Measurements from ENCODE around the gene LIPH.

The LIPH gene

GRCh38 chr3:185539934-185540333 is 12.5 kb downstream of the LIPH start:
- DNase-seq: no peak

- DNase-seq: peak; percentile 81
Measured at GRCh38 chr3:185537369-185537970, 14.9 kb downstream of the LIPH start.

DNA sequence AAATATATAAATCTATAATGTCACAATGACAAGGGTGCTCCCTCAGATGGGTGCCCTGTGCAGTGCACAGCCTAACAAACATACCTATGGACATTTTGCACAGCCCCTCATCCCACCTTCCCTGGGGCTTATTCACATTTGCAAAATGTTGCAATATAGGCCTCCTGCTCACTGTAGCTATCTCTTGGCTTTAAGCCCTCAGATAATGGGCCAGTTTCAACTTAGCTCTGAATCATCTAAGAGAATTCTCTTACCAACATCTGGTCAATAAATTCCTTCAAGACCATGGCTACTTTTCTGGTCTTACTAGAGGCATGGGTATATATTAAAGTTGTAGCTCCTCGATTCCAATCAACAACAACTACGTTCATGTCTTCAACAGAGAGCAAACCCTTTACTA is 17.9 kb downstream of the LIPH start:
- no peak for DNase-seq

- DNase-seq: no peak
Measured at GRCh38 chr3:185532901-185533300, 19.5 kb downstream of the LIPH start.

- no peak for DNase-seq
Measured at GRCh38 chr3:185530856-185531255, 21.5 kb downstream of the LIPH start.

DNA sequence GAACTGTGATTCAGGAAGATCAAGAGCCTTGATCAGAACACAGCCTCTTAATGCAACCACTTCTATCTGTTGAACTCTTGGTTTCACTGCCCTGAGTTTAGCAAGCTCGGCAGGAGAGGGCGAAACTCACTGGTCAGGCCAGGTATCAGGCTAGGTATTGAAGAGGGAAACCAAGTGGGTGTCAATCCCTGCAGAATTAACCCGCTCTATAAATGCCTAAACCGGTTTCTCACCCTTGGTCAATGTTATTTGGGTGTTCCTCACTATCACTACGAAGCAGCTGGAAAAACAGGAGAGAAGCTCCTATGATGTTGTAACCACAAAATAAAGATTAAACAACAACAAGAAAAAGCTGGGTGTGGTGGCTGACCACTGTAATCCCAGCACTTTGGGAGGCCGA is 23.9 kb downstream of the LIPH start:
- no peak for DNase-seq

DNA sequence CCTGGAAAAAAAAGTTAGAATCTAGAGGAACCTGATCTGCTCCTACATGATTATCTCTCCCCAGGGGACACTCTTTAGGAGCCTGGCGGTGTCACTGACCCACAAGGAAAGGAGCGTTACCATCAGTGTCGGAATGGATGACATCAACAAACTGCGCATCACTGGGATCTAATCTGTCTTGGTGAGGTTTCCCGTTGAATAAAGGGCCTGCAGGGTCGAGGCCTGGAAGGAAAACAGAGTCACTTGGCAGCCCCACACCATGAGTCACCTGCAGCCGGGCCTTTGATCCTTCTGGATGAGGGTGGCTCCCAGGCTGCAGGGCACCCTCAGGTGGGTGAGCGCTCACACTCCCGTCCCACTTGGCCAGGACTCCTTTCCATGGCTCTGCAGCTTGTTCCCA is 25.0 kb downstream of the LIPH start:
- DNase-seq: no peak

DNA sequence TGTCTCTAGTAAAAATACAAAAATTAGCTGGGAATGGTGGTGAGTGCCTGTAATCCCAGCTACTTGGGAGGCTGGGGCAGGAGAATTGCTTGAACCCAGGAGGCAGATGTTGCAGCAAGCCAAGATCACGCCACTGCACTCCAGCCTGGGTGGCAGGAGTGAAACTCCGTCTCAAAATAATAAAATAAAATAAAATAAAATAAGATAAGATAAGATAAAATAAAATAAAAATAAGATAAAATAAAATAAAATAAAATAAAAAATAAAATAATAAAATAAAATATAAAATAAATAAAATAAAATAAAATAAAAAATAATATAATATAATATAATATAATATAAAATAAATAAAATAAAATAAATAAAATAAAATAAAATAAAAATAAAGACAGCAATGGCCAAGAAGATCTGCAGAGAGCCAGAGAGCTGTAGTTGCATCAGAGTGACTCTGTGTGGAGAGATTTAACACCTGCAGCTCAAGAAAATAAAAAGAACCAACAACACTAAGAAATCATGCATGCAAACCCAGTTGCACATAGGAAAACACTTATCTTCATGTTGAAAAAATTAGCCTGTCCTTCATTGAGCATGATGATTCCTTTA is 25.9 kb downstream of the LIPH start:
- DNase-seq: no peak

DNA sequence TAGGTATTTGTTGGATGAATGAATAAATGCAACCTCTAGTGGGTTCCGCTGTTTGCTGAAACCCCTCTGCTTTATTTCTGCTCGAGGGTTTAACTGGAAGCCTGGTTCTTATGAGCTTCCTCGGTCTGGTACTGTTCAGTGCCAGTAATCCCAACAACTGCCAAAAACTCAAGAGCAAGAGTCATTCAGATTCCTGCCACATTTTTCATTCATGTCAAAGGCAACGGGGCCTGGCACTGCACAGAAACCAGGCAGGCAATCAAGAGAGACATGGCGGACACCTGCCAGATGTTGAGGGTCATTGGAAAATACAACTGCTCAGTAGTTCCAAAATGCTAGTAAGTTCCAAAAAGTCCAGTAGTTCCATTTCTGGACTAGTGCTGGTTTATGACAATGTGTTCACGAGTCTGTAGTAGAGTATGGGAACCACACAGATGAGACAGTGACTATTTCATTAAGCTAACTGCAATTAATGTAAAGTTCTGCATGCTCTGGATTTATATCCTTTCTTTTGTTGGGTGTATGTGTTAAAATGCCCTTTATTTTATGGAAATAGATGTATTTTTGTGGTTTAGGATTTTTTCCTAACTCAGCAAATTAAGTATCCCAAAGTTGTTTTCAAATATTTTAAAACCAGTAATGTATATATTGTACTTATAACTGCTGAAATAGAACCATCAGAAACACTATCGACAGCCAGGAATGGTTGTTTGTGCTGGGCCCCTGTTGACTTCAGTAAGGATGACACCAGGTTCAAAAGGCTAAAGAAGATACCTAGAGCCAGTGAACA is 30.8 kb downstream of the LIPH start:
- DNase-seq: no peak

GRCh38 chr3:185519021-185519420 is 33.4 kb downstream of the LIPH start:
- DNase-seq: no peak

DNA sequence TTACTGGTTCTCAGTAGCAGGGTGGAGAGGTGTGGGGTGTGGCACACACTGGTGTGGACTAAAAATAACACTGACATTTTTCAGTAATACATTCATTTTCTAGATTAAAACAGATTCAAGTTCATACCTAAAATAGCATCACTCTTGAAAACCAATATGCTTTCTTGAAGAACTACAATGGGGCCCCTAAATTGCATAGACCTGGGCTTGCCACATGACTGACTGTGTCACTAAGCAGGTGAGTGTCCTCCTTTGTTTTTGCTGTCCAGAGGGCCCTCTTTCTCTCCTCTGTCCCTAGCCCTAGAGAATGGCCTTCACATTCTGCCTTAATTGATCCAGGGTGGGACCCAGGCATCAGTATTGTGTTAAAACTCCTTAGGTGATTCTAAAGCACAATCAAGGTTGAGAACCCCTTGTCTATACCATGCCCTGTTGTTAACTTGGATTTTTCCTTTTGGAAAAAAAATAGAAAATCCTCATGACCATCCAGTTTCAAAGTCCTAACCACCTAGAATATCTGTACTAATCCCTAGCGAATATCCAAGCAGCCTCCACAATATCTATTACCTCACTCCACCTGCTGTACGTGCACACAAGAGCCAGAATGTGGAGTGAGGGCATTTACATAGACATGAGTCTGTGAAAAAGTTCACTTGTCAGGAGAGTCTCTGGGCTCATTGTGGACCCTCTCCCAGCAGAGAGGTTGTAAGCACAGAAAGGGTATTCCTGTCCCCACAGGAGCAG is 34.8 kb downstream of the LIPH start:
- DNase-seq: no peak

- no peak for DNase-seq
Measured at GRCh38 chr3:185511711-185512110, 40.7 kb downstream of the LIPH start.

DNA sequence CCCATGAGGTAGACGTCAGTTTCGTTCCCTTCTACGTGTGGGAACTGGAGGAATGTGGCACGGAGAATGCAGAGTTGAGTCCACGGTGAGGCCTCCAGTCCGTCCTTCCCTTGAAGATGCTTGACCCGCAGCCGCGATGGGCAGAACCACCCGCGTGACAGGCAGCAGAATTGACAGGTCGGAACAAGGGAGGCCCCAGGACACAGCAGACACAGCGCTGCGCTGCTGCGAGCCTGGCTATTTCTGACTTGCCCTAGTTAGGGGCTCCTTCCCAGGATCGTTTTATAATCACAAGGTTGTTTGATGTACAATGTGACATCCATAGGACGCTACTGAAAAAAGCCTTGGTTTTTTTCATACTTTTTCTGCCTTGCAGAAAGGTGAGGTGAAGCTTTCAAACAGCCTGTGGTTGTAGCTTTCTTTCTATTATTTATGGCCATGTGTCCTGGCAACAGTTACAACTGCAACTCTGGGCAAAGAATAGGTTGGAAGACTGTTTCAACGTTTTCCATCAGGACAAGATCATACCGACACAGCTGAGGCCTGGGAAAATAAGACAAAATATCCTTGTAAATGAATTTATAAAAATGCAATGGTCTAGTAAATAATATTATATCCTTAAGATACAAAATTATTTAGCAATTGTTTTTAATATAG is 43.9 kb downstream of the LIPH start:
- DNase-seq: no peak

DNA sequence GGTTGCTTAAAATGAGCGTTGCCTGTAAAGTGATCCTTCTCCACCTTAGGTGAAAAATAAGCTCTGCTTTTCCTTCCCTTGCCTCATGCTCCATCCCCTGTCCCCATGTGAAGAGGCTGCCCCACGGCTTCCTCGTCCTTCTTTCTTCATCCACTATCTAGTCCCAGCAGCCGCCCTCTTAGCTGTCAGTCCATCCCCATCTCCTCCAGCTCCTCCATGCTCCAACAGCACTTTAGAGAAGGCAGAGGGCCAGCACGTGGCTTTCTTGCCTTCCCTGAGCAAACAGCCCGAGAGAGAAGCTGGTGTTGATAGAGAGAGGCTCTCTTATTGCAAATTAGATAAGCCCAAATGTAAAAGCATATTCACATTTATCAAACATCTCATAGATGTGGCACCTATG is 44.5 kb downstream of the LIPH start:
- DNase-seq: no peak

- DNase-seq: no peak
Measured at GRCh38 chr3:185504636-185505035, 47.8 kb downstream of the LIPH start.

- no peak for DNase-seq
Measured at GRCh38 chr3:185503521-185503920, 48.9 kb downstream of the LIPH start.

GRCh38 chr3:185502987-185503386 is 49.4 kb downstream of the LIPH start:
- DNase-seq: no peak

DNA sequence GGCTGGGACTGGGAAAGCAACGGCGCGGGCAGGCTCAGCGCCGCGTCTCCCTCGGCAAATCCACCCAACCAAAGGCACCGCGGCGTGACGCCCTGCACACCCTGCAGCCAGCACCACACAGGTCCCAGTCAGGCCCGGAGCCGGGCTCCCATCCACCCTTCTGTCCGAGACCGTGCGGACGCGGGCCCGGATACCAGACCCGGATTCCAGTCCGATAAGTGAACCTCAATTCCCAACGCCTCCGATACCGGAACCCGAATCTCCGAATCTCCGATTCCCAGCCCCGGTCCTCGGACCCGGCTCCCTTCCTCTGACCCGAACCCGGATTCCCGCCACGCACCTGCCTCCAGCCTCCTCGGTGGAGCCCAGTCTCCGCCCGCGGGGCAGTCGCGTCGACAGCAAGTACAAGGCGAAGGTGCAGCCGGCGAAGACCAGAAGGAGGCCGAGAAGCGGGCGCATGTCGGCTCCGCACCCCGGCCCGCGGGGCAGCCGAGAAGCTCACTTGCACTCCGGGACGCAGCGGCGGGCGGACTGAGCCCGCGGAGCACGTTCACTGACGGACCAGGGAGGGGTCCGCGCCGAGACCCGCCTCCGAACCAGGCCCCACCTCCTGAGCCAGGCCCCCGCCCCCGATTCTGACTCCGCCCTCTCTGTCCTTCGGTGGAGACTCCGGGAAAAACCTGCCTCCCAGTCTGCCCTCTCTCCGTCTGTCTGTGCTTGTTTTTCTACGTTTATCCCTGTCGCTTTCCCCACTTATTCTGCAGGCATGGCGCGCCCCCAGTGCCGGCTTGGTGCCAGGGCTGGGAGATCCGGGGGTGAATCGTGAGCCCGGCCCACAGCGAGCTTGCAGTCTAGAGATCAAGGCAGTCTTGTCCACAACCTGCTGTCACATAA is 53.6 kb downstream of the LIPH start, which contains the start of gene TMEM41A:
Gene TMEM41A, minus strand, starts transcription at position 533 of the 894 bp plus-strand sequence. Its CDS starts 74 bp downstream, at position 459.
- peak; percentile 95 for DNase-seq

DNA sequence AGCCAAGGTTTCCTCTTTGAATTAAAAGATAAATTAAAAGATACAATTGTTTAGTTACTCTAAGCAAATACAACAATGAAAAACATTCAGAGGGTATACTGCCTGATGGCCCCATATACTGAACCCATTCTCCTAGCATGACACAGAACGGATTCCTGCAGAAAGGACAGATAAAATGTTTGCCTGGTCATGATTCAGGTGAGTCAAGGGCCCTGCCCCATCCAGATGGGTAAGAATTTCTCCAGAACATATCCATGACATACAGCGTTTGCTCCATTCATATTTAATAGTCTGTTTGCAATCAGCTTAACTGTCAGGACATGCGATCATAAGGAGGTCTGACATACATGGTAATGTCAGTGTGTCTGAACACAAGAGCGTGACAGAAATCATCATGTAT is 62.1 kb downstream of the LIPH start:
- DNase-seq: no peak

DNA sequence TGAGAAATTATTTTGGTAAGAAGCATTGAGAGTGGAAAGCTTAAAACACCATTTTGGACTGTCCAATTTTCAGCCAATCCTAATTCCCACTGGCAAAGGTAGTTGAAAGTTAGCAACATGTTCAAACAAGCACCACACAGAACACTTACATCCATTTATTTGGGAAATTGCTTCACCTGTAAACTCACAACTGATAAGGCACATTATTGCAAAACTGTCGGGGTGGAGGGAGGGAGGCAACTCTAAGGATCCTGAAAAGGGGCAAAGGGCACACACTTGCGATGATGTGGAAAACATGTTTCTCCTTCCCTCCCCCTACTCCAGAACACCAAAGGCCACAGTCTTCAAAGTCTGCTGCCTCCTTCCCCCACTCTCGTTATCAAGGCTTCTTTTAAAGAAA is 62.9 kb downstream of the LIPH start:
- no peak for DNase-seq

GRCh38 chr3:185488465-185488864 is 63.9 kb downstream of the LIPH start:
- DNase-seq: no peak

DNA sequence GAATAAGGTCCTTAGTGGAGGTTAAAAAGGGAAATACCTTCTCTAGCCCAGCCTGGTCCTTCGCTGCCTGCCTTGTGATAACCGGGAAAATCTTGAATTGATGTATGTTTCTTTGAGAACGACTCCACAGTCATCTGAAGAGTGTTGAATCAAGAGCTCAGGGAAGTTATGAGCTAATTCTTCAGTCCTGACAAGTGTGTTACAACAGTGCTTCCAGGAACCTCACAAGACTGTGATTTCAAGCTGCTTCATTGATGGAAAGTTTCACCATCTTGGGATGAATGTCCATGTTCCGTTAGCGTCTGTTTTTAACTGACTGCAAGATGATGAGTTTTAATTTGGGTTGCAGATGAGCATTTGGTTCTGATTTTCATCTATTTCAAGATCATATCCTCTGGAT is 66.0 kb downstream of the LIPH start:
- DNase-seq: no peak
